ENCODE data around the gene TNP2.

TNP2 gene

DNA sequence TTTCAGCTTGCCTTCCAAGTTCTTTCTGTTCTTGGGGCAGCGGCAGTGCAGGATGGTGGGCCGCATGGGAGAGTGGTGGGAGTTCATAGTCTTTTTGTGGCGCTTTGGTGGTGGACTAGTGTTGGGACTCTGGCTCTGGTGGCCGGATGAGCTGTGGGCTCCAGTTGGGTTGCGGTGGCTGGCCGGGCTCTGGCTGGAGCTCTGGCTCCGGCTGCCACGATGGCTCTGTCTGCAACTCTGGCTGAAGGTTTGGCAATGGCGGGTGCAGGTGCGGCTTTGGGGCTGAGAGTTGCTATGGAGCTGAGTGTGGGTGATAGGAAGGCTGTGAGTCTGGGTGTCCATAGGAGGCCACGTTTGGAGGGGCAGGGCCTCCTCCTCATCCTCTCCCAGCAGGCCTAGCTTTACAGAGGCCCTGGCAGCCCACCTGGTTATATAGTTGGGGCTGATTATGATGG is at the start of gene TNP2:
Gene TNP2 (minus strand): TSS at position 405 of the 455 bp plus-strand sequence. CDS start 63 bp downstream, at position 342.
- no peak for DNase-seq (ENCODE audit: low read depth in 2 of 2)

DNA sequence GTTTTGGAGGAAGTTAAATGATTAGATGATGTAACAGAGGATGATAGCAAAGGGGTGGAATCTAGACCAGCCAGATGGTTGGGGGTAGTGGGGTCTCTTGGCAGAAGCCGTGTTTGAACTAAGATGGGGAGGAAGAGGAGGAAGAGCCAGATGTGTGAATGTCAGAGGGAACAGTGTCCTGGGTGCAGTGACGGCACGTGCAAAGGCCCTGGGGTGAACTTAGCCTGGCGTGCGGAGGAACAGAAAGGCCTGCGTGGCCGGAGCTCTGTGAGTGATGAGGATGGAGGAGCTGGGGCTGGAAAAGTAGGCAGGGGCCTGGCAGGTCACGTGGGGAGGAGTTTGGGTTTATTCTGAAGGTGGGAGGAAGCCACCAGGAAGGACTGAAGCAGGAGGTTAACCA is 49.7 kb upstream of the TNP2 start:
- no peak for DNase-seq (ENCODE audit: low read depth in 2 of 2)

DNA sequence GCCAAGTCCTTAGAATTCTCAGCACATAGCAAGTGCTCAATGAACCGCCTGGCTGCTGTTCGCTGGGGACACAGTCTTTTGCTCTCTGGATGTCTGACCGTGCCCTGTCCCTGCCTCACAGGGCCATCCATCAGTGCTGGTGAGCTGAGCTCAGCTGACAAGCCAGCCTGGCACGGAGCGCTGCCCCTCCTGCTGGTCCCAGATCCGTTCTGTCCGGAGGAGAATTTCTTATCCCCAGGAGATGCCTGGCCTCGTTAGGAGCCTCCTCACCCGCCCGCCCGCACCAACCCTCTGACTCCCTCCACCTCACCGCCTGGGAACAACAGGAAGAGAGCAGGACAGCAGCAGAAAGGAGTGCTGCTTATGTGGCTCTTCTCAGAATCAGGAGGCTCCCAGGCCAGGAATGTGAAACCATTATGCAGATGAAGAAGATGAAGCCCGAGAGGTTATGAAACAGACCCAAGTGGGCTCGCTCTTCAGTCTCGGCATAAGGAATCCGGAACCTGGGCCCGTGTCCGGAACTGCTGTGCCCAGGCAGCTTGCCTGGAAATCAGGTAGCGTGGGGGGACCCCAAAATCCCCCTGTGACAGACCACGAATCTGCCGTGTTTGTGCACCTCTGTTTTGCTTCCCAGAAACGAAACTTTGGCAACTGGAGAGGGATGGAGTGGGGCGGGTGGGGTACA is 47.3 kb upstream of the TNP2 start:
- DNase-seq (ENCODE audit: low read depth in 2 of 2): no peak

DNA sequence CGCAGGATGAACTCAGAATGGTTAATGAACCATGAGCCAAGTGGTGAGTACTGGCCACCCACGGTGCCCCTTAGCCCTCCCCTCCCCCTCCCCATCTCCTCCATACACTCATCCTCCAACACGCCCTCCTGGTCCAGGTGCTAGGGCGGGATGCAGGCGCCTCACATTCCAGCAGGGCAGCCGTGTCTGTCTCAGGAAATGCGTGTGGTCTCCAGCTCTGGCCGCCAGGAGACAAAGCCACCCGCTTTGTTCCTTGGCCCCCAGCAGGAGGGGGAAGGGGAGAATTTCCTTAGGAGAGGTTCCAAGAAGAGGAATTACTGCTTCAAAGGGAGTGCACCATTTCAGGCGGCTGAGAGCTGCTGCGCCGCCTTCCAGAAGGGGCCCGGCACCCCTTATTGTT is 46.4 kb upstream of the TNP2 start:
- no peak for DNase-seq (ENCODE audit: low read depth in 2 of 2)

DNA sequence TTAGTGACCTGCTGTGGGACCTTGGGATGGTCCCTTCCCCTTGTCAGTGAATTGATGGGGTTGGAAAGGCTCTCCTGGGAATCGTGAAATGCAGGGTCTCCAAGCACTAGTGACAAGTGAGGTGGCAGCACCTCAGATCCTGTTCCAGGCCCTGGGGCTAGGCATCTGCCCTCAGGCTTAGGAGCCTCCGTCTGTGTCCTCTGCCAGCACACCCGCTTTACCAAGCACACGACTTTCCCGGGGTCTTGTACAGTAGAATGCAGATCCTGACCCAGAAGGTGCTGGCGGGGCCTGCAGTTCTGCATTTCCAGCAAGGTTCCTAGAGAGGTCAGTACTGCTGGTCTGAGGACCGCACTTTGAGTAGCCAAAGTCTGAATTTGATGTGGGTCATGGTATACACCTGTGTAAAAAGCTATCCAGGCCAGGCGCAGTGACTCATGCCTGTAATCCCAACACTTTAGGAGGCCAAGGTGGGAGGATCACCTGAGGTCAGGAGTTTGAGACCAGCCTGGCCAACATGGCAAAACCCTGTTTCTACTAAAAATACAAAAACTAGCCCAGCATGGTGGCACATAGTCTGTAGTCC is 45.3 kb upstream of the TNP2 start:
- DNase-seq (ENCODE audit: low read depth in 2 of 2): no peak

DNA sequence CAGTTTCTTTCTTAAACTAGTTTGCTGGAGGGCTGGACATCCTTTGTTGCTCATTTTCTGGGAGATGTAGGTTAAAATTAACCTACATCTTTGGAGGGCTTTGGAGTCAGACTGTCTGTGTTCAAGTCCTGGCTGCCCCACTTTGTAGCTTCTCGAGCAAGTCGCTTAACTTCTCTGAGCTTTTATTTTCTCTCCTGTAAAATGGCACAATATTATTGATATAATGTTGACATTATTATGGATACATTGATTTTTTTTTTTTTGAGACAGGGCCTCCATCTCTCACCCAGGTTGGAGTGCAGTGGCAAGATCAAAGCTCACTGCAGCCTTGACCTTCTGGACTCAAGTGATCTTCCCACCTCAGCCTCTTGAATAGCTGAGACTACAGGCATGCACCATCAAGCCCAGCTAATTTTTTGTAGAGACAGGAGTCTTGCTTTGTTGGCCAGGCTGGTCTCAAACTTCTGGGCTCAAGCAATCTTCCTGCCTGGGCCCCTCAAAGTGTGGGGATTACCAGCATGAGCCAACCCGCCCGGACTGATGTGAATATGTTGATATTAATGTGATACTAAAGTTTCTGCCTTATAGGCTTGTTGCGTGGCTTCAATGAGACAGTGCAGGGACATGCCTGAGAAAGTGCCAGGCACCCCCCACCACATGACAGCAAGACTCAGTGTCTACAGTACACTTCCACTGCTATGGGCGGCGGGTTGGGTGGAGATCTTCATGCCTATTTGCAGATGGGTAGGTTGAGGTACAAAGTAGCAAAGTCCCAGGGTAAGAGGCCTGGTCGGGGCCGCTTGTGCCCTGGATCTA is 44.6 kb upstream of the TNP2 start:
- no peak for DNase-seq (ENCODE audit: low read depth in 2 of 2)

DNA sequence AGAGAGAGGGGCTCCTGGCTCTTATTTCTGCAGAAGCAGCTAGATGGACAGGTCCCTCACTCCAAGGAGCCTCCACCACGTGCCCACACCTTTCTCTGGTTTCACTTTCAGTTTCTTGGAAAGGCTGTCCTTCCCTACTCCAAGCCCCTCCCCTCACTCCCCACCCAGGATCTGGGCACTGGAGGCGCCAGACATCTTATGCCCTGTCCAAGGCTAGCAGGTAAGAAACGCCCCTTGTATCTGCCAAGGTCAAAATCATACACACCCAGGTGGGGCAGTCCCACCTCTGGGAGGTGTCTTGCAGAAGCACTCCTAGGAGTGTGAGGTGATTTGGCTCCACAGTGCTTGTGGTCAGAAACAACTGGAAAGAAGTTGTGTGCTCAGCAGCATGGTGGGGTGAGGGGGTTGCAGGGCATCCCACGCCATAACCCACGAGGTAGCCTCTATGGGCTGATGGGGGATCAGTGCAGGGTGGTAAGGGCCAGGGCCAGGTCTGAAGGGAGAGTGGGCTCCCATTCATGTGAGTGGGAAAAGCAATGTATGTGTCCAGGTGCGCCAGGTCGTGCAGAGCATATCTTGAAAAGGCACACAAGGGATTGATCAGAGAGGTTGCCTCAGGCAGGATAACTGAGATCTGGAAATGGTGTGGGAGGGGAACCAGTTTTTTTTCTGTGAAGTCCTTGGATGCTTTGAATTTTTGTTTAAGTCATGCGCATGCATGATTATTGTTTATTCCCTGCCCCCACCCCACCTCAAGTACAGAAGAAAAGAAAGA is 43.8 kb upstream of the TNP2 start:
- DNase-seq (ENCODE audit: low read depth in 2 of 2): peak in 1 of 2 donors; percentile 17

DNA sequence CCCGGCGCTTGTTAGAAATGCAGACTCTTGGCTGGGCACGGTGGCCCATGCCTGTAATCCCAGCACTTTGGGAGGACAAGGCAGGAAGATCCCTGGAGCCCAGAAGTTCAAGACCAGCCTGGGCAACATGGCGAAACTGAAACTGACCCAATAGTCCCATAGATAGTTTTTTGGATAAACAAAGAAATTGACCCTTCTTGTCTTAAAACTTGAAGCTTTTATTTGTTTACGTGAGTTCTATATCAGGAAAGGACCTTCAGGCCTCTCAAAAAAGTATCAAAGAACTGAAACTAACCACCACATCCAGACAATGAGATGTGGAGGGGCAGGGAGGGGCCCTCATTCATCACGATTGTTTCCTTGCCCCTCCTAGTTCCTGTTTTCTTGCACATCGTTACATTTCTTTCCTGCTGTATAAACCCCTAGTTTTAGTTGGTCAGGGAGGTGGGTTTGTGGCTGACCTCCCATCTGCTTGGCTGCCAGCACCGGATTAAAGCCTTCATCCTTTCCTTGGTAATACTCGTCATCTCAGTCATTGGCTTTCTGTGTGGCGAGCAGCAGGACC is 42.0 kb upstream of the TNP2 start:
- DNase-seq (ENCODE audit: low read depth in 2 of 2): no peak

DNA sequence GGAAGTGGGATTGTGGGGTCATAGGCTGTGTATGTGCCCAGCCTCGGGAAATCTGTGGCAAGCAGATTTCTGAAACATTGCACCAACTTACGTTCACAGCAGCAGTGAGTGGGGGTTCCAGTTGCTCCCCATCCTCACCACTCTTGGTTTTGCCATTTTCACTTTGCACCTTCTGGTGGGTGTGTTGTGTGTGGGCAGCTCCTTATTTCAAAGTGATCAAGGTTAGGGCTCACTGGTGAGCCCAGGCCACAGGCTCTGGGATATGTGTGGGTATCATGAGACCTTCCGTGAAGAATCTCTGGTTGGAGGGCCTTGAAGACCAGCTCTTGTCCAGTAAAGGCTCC is 41.5 kb upstream of the TNP2 start:
- DNase-seq (ENCODE audit: low read depth in 2 of 2): no peak

DNA sequence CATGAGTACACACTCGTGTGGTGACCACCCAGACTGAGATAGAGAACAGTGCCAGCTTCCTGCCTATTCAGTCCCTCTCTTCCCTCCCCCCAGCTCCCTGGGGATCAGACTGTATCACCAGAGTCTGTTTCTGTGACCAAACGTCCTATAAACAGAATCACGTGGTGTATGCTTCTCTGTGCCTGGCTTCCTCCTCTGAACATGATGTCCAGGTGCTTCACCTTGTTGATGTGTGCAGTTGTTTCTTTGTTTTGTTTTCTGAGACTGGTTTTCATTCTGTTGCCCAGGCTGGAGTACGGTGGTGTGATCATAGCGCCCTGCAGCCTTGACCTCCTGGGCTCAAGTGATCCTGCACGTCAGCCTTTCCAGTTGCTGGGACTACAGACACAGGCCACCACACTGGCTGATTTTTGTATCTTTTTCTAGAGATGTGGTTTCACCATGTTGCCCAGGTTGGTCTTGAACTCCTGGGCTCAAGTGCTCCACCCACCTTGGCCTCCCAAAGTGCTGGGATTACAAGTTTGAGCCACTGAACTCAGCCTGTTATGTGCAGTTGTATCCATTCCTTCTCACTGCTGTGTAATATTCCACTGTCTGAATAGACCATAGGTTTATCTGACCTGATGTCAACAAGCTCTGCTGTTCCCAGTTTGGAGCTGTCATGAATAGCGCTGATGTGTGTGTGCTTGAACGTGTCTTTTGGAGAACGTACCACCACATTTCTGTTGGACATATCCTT is 40.9 kb upstream of the TNP2 start:
- DNase-seq (ENCODE audit: low read depth in 2 of 2): no peak

DNA sequence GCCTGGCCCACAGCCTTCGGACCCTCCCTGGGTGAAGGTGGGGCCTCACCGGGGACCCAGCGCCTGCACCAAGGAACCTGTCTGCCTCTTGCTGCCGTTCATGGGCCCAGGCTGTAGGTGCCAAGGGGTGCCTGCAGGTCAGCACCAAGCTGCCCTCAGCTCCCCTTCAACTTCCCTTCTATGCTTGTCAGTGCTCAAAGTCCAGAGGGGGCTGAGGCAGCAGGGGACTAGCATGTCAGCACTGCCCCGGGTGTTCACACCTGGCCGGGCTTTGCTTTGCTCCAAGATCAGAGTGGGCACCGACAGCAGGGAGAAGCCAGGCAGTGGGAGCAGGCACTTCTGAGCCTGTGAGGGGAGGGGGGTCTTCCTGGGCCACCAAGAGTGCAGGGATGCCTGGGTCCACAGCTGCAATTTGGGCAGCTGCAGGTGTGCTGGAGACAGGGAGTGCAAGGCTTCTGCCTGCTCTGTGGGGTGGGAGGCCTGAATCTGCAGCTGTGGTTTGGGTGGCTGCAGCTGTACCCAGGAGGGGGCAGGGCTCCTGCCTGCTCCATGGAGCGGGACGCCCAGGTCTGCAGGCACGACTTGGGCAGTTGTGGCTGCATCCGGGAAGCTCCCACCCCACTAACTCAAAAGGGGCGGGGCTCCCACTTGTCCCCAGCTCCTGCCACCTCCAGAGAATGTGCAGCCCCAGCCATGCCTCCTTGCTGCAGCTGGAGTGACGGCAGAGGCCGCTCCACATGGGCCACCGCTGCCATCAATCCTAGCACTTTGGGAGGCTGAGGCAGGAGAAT is 39.6 kb upstream of the TNP2 start:
- no peak for DNase-seq (ENCODE audit: low read depth in 2 of 2)

DNA sequence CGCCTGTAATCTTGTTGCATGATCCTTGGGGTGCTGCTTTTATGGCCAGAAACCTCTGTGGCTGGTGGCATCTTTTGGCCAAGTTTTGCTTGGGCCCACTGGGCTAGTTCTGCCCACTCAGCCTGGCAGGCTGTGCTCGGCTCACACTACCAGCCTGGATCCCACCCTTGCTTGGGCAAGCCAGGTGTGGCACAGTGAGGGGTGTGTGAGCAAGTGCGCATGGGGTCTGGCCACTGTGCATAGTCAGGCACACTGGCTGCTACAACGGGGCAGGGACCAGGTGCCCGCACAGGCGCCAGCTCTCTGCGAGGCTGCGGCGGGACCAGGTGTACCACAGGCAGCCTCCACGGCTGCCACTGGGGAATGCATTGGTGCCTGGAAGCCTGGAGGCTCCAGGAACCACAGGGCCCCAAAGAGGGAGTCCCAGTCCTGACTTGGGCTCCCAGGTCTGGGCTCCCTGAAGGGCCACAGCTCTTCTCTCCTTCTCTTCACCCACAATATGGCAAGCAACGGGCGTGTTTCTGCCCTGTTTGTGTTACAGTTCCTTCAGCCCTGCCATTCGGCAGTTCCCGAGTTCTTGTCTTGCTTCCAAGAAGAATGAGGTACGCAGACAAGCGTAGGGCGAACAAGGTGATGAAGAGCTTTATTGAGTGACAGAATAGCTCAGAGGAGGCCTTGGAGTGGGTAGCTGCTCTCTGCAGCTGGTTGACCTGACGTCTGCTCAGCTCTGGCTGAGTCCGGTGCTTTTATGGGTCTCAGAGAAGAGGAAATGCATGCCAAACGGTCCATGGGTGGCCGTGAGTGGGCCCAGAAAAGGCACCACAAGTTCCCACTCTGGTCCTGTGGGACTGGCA is 38.7 kb upstream of the TNP2 start:
- DNase-seq (ENCODE audit: low read depth in 2 of 2): no peak

DNA sequence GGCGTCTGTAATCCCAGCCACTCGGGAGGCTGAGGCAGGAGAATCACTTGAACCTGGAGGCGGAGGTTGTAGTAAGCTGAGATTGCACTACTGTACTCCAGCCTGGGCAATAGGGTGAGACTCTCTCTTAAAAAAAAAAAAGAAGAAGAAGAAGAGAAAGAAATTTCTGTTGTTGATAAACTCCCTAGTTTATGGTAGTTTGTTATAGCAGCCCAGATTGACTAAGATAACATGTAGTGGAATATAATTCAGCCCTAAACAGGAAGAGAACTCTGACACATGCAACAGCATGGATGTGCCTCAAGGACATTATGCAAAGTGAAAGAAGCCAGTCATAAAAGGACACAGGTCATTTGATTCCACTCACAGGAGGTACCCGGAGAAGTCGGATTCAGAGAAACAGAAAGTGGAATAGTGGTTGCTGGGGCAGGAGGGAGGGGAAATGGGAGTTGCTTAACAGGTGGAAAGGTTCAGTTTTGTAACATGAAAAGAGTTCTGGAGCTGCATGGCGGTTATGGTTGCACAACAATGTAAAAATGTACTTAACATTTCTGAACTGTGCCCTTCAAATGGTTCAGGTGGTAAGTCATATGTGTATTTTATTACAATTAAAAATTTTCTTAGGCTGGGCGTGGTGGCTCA is 38.0 kb upstream of the TNP2 start:
- no peak for DNase-seq (ENCODE audit: low read depth in 2 of 2)

DNA sequence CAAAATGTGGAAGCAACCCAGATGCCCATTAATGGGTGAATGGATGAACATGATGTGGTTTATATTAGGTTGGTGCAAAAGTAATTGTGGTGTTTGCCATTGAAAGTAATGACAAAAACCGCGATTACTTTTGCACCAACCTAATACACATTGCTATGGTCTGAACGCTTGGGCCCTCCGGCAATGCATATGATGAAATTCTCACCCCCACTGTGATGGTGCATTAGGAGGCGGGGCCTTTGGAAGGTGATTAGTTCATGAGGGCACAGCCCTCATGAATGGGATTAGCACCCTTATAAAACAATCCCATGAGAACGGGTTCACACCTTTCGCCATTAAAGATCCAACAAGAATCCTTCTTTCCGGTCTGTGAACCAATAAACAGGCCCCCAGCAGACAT is 37.3 kb upstream of the TNP2 start:
- DNase-seq (ENCODE audit: low read depth in 2 of 2): no peak

DNA sequence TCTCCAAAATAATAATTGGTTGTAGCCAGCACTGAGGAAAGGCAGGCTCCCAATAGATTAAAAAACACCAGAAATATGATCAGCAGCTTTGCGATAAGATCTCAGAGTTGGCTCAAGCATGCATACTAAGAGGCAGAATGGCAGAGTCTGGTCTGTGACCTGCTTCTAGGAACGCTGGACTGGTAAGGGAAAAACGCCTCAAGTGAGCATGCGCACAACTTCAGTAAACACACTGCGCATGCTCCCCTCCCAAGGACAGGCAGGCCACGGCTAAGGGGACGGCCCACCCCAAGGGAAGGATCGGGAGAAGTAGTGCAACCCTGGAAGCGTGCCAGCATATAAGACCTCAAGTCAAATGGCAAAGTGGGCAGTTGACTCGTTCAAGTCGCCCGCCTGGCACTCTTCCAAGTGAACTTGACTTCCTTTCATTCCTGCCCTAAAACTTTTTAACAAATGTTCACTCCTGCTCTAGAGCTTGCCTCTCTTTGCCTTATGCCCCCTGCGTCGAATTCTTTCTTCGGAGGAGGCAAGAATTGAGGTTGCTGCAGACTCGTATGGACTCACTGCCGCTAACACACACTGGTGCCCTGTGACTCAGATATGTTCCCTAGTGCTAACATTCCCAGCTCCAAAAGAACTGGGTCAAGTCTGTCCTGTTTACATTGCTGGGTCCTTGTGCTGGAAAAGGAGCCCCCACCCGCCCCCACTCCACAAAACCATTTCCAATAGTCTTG is 34.4 kb upstream of the TNP2 start:
- no peak for DNase-seq (ENCODE audit: low read depth in 2 of 2)

DNA sequence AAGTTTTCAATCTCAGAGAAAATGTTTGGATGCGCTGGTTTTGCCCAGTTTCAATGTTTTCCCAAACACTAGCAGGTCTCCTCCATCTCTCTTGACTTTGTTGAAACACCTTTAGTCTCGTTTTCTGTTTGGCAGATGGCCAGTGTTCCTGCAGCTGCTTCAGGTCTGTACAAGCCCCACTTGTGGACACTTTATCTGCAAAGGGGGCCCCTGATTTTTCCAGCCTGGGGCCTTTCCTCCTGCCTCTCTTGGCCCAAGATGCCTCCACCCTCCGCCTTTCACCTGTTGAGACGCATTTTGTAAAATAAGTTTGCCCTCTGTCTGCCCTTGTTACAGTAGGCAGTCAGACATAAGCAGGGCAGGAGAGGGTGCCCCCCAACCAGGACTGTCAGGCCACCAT is 33.9 kb upstream of the TNP2 start:
- DNase-seq (ENCODE audit: low read depth in 2 of 2): no peak

DNA sequence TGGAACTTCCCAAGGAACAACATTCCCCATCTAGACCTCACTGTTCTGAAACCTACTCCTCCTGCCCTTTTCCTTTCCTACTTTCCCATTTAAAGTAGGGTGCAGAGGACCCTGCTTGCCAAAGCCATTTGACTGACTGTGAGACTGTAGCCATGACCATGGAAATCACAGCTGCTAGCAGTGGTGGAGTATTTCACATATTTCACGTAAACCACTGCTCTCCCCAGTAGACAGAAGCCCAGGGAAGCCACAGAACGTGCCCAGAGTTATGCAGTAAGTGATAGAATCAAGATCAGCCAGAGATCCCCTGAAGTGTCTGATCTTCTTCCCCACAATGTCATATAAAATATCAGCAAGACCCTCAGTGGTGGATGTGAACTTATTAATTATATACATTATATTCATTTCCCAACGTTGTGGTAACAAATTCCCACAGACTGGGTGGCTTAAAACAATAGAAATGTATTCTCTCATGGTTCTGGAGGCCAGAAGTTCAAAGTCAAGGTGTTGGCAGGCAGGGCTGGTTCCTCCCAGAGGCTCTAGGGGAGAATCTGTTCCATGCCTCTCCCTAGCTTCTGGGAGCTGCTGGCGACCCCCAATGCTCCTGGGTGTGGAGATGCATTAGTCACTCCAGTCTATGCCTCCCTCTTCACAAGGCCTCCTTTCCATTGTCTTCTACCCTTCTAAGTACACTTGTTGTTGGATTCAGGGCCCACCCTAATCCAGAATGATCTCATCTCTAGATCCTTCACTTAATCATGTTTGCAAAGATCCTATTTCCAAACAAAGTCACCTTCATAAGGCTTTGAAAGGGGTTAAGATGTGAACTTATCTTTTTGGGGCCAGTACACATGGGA is 32.7 kb upstream of the TNP2 start:
- DNase-seq (ENCODE audit: low read depth in 2 of 2): no peak

All from stimulated activated CD8-positive, alpha-beta memory T cell treated with anti-CD3 and anti-CD28 coated beads, Interleukin-15, amount 100 ng/mL, for 4 hours (primary cell).